GM18951 (cell line): ENCODE measurements around the gene CREBL2.
"Not testable (repeated sequence)": the region's sequence is repeated elsewhere in the genome, so short reads cannot be mapped to it uniquely, and the experiment has no call there.

ENCODE experiments used
- POLR2A ChIP-seq: IDR thresholded peaks from 4 replicates; pipeline ENCODE4 v1.6.1; 2011; ENCODE audit warnings: mild to moderate bottlenecking; ENCODE audit not compliant: insufficient read length, insufficient read depth; ENCODE audit errors: extremely low read depth
- in situ Hi-C: fragments of 300-500 bp; cut with MboI; formaldehyde crosslinking; loops from one replicate; pipeline ENCODE4 v1.12.0; 2022; ENCODE audit warnings: low sequenced_read_pairs, mixed read lengths, inconsistent platforms; ENCODE audit not compliant: unreplicated experiment

CREBL2 gene

GRCh38 chr12:12609692-12610091 lies 2.0 kb upstream of the CREBL2 start:
- in situ Hi-C loops = no loop called here
- TF ChIP-seq POLR2A = no peak

GRCh38 chr12:12610711-12611110 lies 965 bp upstream of the CREBL2 start:
- no peak for TF ChIP-seq POLR2A
- in situ Hi-C loops = no loop called here

- in situ Hi-C loops = no loop called here
These were observed 682 bp downstream of the CREBL2 start for GRCh38 chr12:12612358-12612757.

GRCh38 chr12:12613344-12613743 lies 1.7 kb downstream of the CREBL2 start:
- no peak for TF ChIP-seq POLR2A
- in situ Hi-C loops = no loop called here

More at GRCh38 chr12:12612358-12612757, 682 bp downstream of the CREBL2 start:
- no peak for TF ChIP-seq POLR2A

GRCh38 chr12:12614342-12614741 lies 2.7 kb downstream of the CREBL2 start:
- in situ Hi-C loops = no loop called here
- no peak for TF ChIP-seq POLR2A

GRCh38 chr12:12616512-12617310 lies 5.0 kb downstream of the CREBL2 start:
- in situ Hi-C loops = no loop called here

GRCh38 chr12:12618064-12618463 lies 6.4 kb downstream of the CREBL2 start:
- in situ Hi-C loops = not testable (repeated sequence)

More at GRCh38 chr12:12616512-12617310, 5.0 kb downstream of the CREBL2 start:
- no peak for TF ChIP-seq POLR2A

- in situ Hi-C loops = no loop called here
- TF ChIP-seq POLR2A = no peak
These were observed 9.1 kb downstream of the CREBL2 start for GRCh38 chr12:12620730-12621315.

- in situ Hi-C loops = no loop called here
- TF ChIP-seq POLR2A = no peak
These were observed 10.7 kb downstream of the CREBL2 start for GRCh38 chr12:12622418-12622817.

GRCh38 chr12:12624498-12624992 lies 12.9 kb downstream of the CREBL2 start:
- in situ Hi-C loops = no loop called here
- no peak for TF ChIP-seq POLR2A

GRCh38 chr12:12626471-12626870 lies 14.8 kb downstream of the CREBL2 start:
- no peak for TF ChIP-seq POLR2A

GRCh38 chr12:12627308-12627827 lies 15.7 kb downstream of the CREBL2 start:
- in situ Hi-C loops = no loop called here

More at GRCh38 chr12:12626471-12626870, 14.8 kb downstream of the CREBL2 start:
- in situ Hi-C loops = no loop called here

GRCh38 chr12:12628013-12628412 lies 16.3 kb downstream of the CREBL2 start:
- no peak for TF ChIP-seq POLR2A
- in situ Hi-C loops = no loop called here

More at GRCh38 chr12:12627308-12627827, 15.7 kb downstream of the CREBL2 start:
- no peak for TF ChIP-seq POLR2A

GRCh38 chr12:12630850-12631249 lies 19.2 kb downstream of the CREBL2 start:
- in situ Hi-C loops = no loop called here
- TF ChIP-seq POLR2A = no peak
